ENCODE results near the gene PHC2.

- no peak for TF ChIP-seq CTCF (IDR thresholded peaks at IDR 0.05)
- TF ChIP-seq POLR2A (IDR thresholded peaks at IDR 0.05), result no peak
These were observed 821 bp downstream of the PHC2 start for GRCh38 chr1:33429856-33430691.
